Left renal cortex interstitium (tissue), 4 donors: Measurements from ENCODE around the gene PSG5. TPM values are rescaled to one million over a fixed set of nuclear protein-coding genes. Genes with fewer than 3 reads are reported as not detected.
"Not testable (repeated sequence)": the region's sequence is repeated elsewhere in the genome, so short reads cannot be mapped to it uniquely, and the experiment has no call there.

Source experiments
- DNase-seq, 4 donors: peaks; one replicate each; pipeline ENCODE4 v3.0.0-alpha.2; 2013; ENCODE audit warnings: low read depth in 4 of 4, low spot score in 2 of 4, missing footprints in 1 of 4
- polyA plus RNA-seq, 4 donors: library from polyadenylated mRNA; unstranded; fragments of 120-200 nt; gene quantifications; one replicate each; pipeline ENCODE4 v1.2.1, GENCODE V29; 2013; ENCODE audit not compliant: insufficient read length in 4 of 4

PSG5 gene
- polyA plus RNA-seq, 4 donors, result 0.11 to 0.34 TPM; not detected in 2

DNA sequence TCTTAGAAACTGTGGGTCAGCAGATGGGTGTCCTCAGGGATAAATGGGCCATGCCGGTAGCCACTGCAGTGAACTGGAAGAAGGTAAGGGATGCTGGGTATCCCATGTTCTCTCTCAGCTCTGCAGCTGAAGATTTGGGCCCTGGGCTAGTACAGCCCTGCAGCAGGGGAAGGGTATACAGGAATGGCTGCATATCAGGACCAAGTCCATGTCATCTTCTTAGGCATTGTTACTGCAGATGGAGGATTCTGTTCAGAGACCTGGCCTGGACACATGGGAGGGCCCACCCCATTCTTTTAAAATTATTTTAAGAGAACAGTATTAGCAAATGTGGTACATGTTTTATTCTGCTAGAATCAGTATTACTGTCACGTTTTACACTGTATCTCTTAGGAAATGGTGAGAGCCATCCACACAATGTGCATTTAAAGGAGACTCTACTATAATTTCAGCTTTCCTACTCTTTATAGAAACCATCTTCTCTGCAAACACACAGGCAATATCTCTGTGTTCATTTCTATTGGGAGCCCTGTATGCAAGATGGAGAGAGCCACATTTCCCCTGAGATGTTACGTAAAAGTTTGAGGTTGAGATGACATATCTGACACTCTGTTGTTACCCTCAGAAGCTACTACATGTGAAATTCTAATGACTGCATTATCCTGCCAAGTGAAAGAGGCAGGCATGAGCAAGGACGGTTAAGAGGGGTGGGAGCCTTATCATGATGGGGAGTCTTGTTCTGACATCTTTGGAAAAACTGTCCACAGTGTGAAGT, 6.2 kb upstream of the PSG5 start:
- DNase-seq, result not testable (repeated sequence)

DNA sequence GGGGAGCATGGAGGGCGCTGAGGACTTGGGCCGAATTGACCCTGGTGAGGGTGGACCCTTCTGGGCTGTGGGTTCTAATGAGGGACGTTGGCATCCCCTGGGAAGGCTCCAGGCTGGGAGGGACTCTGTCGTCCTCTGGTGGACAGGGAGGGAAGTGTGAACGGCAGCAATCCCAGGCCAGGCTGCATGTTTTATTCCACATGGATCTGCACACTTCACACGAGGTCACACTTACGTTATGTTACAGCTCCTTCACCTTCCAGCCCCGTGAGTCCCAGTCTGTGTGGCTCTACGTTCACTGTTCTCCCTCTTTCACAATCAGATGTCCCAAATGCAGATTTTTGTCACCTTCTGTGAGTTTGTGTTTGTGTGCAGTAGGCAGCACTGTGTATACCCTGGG, 1.8 kb upstream of the PSG5 start:
- not testable (repeated sequence) for DNase-seq

GRCh38 chr19:43181869-43182771, 4.2 kb downstream of the PSG5 start:
- DNase-seq, result not testable (repeated sequence)

- not testable (repeated sequence) for DNase-seq
These were observed 6.7 kb downstream of the PSG5 start for GRCh38 chr19:43179569-43180147.

GRCh38 chr19:43178577-43178976, 7.8 kb downstream of the PSG5 start:
- DNase-seq, result not testable (repeated sequence)

DNA sequence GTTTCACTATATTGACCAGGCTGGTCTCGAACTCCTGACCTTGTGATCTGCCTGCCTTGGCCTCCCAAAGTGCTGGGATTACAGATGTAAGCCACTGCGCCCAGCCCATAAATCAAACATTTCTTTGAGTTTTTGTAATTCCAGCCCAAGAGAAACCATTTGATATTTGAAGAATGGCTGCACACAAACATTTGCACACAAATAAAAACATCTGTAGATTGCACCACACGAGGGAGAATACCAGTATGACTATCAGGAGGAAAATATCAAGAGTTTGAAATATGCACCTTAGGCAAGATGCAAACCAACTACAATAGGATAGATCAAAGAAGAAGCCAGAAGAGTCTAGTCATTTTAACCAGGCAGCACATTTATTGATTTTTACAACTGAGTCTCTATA, 20.4 kb downstream of the PSG5 start:
- DNase-seq, result not testable (repeated sequence)

- DNase-seq, result not testable (repeated sequence)
These were observed 23.2 kb downstream of the PSG5 start for GRCh38 chr19:43163135-43163534.

- DNase-seq, result not testable (repeated sequence)
These were observed 24.1 kb downstream of the PSG5 start for GRCh38 chr19:43162261-43162660.

GRCh38 chr19:43152214-43152613, 34.1 kb downstream of the PSG5 start:
- no peak for DNase-seq

DNA sequence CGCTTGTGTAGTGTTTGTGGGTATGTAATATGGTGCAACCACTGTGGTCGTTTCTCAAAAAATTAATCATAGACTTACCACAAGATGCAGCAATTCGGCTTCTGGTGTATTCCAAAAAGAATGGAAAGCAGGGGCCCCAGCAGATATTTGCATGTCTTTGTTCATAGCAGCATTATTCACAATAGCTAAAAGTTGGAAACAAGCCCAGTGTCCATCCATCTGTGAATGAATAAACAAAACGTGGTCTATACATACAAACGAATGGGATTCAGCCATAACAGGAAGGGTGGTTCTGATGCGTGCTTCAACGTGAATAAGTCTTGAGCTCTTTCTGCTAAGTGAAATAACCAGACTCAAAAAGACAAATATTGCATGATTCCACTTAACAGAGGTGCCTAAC, 36.5 kb downstream of the PSG5 start:
- DNase-seq, result not testable (repeated sequence)

GRCh38 chr19:43148233-43148632, 38.1 kb downstream of the PSG5 start:
- no peak for DNase-seq

- not testable (repeated sequence) for DNase-seq
These were observed 44.6 kb downstream of the PSG5 start for GRCh38 chr19:43141763-43142162.

- DNase-seq, result no peak
These were observed 53.6 kb downstream of the PSG5 start for GRCh38 chr19:43132696-43133095.

- not testable (repeated sequence) for DNase-seq
These were observed 55.0 kb downstream of the PSG5 start for GRCh38 chr19:43131281-43131842.

DNA sequence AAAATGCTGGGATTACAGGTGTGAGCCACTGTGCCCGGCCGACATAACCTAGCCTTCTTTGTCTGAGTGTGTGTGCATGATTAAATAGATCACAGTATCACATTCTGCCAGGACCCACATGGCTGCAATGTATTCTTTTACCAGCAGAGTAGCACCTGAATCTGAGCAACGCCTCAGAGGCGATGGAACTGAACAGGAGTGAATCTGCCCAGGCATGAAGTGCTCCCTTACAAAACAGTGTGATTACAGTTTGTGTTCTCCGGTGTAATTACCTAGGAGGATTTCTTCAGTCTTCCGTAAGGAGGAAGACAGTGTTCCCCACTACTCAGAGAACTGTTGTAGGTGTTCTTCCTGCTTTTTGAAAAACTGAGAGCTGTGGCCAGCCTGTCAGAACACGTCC, 57.1 kb downstream of the PSG5 start:
- not testable (repeated sequence) for DNase-seq

- not testable (repeated sequence) for DNase-seq
These were observed 59.0 kb downstream of the PSG5 start for GRCh38 chr19:43127336-43127735.

- no peak for DNase-seq
These were observed 59.6 kb downstream of the PSG5 start for GRCh38 chr19:43126720-43127119.

GRCh38 chr19:43124360-43124759, 62.0 kb downstream of the PSG5 start:
- no peak for DNase-seq

DNA sequence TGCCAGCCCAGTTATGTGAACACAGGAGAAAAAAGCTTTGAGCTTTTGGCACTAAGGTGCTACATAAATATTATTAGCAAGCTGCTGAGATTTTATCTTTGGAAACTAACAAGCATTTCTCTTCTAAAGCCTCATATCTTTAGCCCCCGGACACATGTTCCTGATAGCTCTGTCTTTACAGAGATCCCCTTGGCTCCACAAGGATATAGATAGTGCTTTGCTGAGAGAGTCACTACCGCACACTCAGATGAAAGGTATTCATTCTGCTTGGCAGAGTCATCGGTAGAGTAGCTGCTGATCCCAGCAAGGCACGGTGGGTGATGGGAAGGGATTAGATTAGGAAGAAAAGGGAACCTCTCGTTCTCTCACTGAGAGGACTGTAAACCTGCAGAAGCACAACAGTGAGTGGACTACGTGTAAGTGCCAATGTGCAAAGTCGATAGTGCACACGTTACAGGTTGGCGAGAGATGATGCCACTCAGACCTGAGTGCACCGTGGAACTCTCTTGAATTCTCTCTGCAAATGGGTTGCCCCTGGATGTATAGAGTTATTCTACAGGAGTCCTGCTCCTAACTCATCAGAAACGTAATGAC, 65.8 kb downstream of the PSG5 start:
- DNase-seq, result not testable (repeated sequence)

GRCh38 chr19:43119526-43119925, 66.8 kb downstream of the PSG5 start:
- DNase-seq, result not testable (repeated sequence)
